Measurements from ENCODE around the gene BCKDK.

BCKDK gene

GRCh38 chr16:31080756-31081419 is 27.3 kb upstream of the BCKDK start:
- no peak for TF ChIP-seq CTCF (IDR thresholded peaks at IDR 0.05; ENCODE audit: insufficient read depth, low read depth, low read length, missing control alignments)
- H3K4me3 ChIP-seq (ENCODE audit: low read depth, low read length) = no peak overlapping the region
- no peak for DNase-seq (ENCODE audit: low read depth)

- TF ChIP-seq CTCF (IDR thresholded peaks at IDR 0.05; ENCODE audit: insufficient read depth, low read depth, low read length, missing control alignments) = no peak
- no peak for DNase-seq (ENCODE audit: low read depth)
- H3K4me3 ChIP-seq (ENCODE audit: low read depth, low read length) = no peak overlapping the region
Measured at GRCh38 chr16:31081428-31082351, 26.5 kb upstream of the BCKDK start.

- DNase-seq (ENCODE audit: low read depth) = no peak
Measured at GRCh38 chr16:31082368-31083045, 25.7 kb upstream of the BCKDK start.

GRCh38 chr16:31083081-31083480 is 25.1 kb upstream of the BCKDK start:
- no peak overlapping the region for H3K4me3 ChIP-seq (ENCODE audit: low read depth, low read length)
- no peak for DNase-seq (ENCODE audit: low read depth)
- TF ChIP-seq CTCF (IDR thresholded peaks at IDR 0.05; ENCODE audit: insufficient read depth, low read depth, low read length, missing control alignments) = no peak

More at GRCh38 chr16:31082368-31083045, 25.7 kb upstream of the BCKDK start:
- no peak for TF ChIP-seq CTCF (IDR thresholded peaks at IDR 0.05; ENCODE audit: insufficient read depth, low read depth, low read length, missing control alignments)
- no peak overlapping the region for H3K4me3 ChIP-seq (ENCODE audit: low read depth, low read length)

- TF ChIP-seq CTCF (IDR thresholded peaks at IDR 0.05; ENCODE audit: insufficient read depth, low read depth, low read length, missing control alignments) = no peak
- DNase-seq (ENCODE audit: low read depth) = no peak
Measured at GRCh38 chr16:31083556-31083955, 24.6 kb upstream of the BCKDK start.

GRCh38 chr16:31083981-31084380 is 24.2 kb upstream of the BCKDK start:
- DNase-seq (ENCODE audit: low read depth) = no peak
- no peak overlapping the region for H3K4me3 ChIP-seq (ENCODE audit: low read depth, low read length)
- TF ChIP-seq CTCF (IDR thresholded peaks at IDR 0.05; ENCODE audit: insufficient read depth, low read depth, low read length, missing control alignments) = no peak

More at GRCh38 chr16:31083556-31083955, 24.6 kb upstream of the BCKDK start:
- H3K4me3 ChIP-seq (ENCODE audit: low read depth, low read length) = no peak overlapping the region

Data from GM12865 (cell line).